ENCODE measurements around the gene CDKN2B.

Gene CDKN2B

DNA sequence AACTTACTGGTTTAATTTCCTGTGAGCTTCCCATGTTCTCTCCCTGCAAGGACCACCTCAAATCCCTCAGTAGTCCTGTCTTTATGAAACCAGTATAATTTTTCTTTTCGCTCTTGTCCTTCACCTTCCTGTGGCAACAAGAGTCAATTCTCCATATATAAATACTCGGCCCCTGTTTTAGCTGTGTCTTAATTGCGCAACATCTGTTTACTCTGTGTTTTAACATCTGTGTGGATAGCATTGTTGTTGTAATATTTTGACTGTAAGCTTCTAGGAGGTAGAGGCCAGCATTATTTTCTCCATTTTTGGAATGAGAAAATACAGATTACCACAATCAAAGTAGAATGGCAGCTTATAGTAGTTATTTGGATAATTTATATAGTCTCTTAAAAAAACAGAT is 30.2 kb upstream of the CDKN2B start:
- TF ChIP-seq, protein P1, sequence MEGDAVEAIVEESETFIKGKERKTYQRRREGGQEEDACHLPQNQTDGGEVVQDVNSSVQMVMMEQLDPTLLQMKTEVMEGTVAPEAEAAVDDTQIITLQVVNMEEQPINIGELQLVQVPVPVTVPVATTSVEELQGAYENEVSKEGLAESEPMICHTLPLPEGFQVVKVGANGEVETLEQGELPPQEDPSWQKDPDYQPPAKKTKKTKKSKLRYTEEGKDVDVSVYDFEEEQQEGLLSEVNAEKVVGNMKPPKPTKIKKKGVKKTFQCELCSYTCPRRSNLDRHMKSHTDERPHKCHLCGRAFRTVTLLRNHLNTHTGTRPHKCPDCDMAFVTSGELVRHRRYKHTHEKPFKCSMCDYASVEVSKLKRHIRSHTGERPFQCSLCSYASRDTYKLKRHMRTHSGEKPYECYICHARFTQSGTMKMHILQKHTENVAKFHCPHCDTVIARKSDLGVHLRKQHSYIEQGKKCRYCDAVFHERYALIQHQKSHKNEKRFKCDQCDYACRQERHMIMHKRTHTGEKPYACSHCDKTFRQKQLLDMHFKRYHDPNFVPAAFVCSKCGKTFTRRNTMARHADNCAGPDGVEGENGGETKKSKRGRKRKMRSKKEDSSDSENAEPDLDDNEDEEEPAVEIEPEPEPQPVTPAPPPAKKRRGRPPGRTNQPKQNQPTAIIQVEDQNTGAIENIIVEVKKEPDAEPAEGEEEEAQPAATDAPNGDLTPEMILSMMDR (IDR thresholded peaks at IDR 0.05; ENCODE audit: insufficient read depth, low read length, missing control alignments) = no peak
- H3K4me3 ChIP-seq (ENCODE audit: low read depth, low read length) = no peak overlapping the region
- DNase-seq (ENCODE audit: low read depth, low spot score) = no peak
- POLR2A ChIA-PET = no interaction called here
- CTCF ChIA-PET = interaction anchor here (0.8 to 8.5 kb wide), 14 partner anchors 9 to 238 kb away, joined by 3 to 136 read pairs (median 13); partner anchors contain the start of gene CDKN2B

DNA sequence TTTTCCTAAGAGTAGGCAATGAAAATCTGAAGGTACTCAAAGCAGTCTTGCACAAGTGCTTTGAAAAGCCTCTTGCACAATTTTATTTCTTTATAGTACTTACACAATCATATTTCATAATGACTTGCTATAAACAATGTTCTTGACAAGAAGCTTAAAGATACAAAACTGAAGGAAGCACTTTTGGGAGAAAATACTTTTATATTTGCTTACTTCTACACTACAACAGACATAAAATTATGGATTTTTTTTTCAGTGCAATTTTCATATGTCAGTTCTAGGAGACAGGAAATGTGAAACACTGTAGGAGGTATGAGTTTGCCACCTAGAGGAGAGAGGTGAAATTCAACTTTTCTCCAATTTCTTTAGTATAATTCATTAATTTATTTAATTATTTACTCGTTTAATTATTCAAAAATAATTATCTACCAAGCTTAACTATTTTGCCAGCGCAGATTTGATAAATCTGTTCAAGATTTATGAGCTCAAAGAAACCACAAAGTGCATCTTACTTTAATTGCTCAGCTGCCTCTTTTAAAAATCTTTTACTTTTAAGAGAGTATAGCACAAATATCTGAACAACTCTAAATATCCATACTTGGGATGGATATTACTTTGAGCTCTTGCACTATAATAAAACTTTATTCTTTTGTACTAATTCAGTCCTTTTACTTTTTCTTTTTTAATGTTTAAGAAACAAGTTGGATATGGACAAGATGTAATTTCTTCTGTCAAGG is 29.0 kb upstream of the CDKN2B start:
- TF ChIP-seq, protein P1 (IDR thresholded peaks at IDR 0.05; ENCODE audit: insufficient read depth, low read length, missing control alignments) = peak; percentile 9
- no peak for DNase-seq (ENCODE audit: low read depth, low spot score)
- CTCF ChIA-PET = interaction anchor here (0.6 to 8.5 kb wide), 34 partner anchors 8 to 256 kb away, joined by 3 to 136 read pairs (median 5); partner anchors contain the start of genes CDKN2A, CDKN2B and CDKN2B-AS1
- H3K4me3 ChIP-seq (ENCODE audit: low read depth, low read length) = no peak overlapping the region
- POLR2A ChIA-PET = no interaction called here

DNA sequence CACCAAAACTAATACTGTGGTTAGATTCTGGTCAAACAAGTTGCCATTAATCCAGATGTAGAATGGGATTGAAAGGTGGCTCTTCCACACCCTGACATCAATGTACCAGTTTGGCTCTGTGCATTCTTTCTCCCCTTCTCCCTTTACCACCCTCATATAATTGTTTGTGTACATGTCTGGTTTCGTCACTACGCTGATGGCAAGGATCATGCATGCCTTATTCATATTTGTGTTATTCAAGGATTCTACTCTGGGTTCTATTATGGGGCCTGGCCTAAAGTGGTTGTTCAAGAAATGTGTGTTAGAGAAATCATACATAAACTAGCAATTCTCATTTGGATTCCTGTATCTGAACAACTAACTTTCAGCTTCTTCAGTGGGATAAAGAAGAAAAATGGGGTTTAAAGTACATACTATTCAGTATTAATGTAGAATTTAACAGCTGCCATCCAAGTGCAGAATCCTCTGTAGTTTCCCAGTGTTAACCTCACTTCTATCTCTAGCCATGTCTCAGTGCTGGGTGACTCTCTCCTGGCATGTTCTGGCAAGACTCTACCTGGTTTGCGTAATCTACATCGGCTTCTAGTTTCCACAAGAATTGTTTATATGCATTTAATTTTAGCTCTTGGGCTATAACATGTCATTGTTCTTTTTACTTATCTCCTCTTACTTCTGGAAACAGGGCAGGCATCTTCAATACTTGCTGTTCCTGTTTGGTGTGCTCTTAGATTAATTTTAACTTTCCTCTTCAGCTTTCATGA is 27.9 kb upstream of the CDKN2B start:
- POLR2A ChIA-PET = no interaction called here
- DNase-seq (ENCODE audit: low read depth, low spot score) = no peak
- CTCF ChIA-PET = interaction anchor here (0.6 to 8.5 kb wide), 28 partner anchors 8 to 254 kb away, joined by 3 to 136 read pairs (median 5); partner anchors contain the start of genes CDKN2A, CDKN2B and CDKN2B-AS1
- TF ChIP-seq, protein P1 (IDR thresholded peaks at IDR 0.05; ENCODE audit: insufficient read depth, low read length, missing control alignments) = no peak
- no peak overlapping the region for H3K4me3 ChIP-seq (ENCODE audit: low read depth, low read length)

DNA sequence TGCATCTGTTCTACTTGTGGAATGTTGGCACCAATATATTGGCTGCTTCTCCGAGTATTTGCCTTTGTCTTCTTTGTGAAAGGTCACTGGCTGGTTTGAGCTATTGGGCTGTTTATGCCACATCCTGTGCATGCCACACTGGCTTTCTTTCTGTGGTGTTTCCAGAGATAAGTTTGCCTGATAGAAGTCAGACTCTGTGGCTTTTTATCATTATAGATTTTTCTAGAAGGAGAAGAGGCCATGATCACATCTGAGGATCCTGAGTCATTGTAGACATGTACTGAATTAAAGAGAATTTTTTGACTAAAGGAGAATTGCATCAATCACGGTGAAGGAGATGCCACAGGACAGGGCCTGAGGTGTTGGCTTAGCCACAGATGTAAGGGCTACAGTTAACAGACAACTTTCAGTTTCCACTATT is 26.5 kb upstream of the CDKN2B start:
- POLR2A ChIA-PET = no interaction called here
- no peak for DNase-seq (ENCODE audit: low read depth, low spot score)
- TF ChIP-seq, protein P1 (IDR thresholded peaks at IDR 0.05; ENCODE audit: insufficient read depth, low read length, missing control alignments) = no peak
- CTCF ChIA-PET = interaction anchor here (1.4 to 8.5 kb wide), 5 partner anchors 25 to 223 kb away, joined by 3 to 136 read pairs (median 12); partner anchors contain the start of gene CDKN2B
- no peak overlapping the region for H3K4me3 ChIP-seq (ENCODE audit: low read depth, low read length)

DNA sequence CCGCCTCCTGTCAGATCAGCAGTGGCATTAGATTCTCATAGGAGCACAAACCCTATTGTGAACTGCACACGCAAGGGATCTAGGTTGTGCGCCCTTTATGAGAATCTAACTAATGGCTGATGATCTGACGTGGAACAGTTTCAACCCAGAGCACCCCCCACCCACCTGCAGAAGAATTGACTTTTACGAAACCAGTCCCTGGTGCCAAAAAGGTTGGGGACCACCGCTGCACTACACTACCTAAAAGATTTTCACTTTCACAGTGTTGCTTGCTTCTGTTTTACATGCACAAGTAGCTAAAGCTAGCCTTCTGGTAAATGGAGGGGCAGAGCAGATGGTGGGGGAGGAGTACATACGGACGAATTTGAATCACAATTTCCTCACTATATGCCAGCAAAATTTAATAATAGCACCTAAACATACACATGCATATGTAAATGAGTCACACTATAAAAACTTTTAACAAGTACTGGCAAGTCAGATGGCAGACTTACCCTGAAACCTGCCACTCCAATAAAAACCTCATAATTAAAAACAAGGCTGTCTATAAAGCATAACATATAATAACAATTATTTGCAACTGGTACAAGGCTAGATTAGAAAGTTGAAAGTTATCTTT is 24.0 kb upstream of the CDKN2B start:
- ChIA-PET CTCF (interaction anchor here (2.8 to 5.2 kb wide), 2 partner anchors 22 to 25 kb away, joined by 9 to 41 read pairs; partner anchors contain the start of gene CDKN2B), POLR2A (no interaction called here)
- TF ChIP-seq, protein P1 (IDR thresholded peaks at IDR 0.05; ENCODE audit: insufficient read depth, low read length, missing control alignments) = no peak
- no peak for DNase-seq (ENCODE audit: low read depth, low spot score)
- no peak overlapping the region for H3K4me3 ChIP-seq (ENCODE audit: low read depth, low read length)
